GM12864 (cell line): ENCODE measurements around the gene SLFN12L.
"Not testable (repeated sequence)": the region's sequence is repeated elsewhere in the genome, so short reads cannot be mapped to it uniquely, and the experiment has no call there.

Source experiments
- DNase-seq: peaks from one replicate; pipeline ENCODE4 v3.0.0-alpha.2; 2011; ENCODE audit warnings: low read depth
- H3K4me3 ChIP-seq: 2 replicates; pipeline ENCODE4 v1.5.1; 2011; ENCODE audit warnings: mild to moderate bottlenecking, low read depth, low read length, control low read depth
- TF ChIP-seq, protein P1 (sequence below): IDR thresholded peaks from 2 replicates; pipeline ENCODE4 v1.5.1; 2011; ENCODE audit warnings: low read depth, mild to moderate bottlenecking, moderate library complexity, low read length, control low read depth, inconsistent platforms; ENCODE audit errors: missing control alignments

Gene SLFN12L

DNA sequence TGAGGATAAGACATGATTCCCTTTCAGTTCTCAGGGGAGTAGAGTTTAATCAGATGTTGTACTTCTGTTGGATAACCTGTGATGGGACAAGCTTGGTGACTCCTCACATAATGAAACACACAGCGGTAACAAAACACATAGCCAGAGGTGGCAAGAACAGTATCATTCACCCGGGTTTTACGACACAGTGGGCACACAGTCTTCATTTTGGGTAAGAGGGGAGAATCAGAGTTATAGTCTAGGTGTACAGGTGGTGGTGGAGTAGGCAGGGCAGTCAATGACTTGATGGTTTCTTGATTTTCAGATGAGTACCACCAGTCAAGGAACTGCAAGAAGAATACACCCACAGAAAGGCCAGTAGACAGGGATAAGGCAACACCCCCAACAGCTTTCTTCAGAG lies 38.3 kb upstream of the SLFN12L start:
- DNase-seq: no peak
- TF ChIP-seq, protein P1, sequence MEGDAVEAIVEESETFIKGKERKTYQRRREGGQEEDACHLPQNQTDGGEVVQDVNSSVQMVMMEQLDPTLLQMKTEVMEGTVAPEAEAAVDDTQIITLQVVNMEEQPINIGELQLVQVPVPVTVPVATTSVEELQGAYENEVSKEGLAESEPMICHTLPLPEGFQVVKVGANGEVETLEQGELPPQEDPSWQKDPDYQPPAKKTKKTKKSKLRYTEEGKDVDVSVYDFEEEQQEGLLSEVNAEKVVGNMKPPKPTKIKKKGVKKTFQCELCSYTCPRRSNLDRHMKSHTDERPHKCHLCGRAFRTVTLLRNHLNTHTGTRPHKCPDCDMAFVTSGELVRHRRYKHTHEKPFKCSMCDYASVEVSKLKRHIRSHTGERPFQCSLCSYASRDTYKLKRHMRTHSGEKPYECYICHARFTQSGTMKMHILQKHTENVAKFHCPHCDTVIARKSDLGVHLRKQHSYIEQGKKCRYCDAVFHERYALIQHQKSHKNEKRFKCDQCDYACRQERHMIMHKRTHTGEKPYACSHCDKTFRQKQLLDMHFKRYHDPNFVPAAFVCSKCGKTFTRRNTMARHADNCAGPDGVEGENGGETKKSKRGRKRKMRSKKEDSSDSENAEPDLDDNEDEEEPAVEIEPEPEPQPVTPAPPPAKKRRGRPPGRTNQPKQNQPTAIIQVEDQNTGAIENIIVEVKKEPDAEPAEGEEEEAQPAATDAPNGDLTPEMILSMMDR: no peak
- H3K4me3 ChIP-seq: no peak overlapping the region

DNA sequence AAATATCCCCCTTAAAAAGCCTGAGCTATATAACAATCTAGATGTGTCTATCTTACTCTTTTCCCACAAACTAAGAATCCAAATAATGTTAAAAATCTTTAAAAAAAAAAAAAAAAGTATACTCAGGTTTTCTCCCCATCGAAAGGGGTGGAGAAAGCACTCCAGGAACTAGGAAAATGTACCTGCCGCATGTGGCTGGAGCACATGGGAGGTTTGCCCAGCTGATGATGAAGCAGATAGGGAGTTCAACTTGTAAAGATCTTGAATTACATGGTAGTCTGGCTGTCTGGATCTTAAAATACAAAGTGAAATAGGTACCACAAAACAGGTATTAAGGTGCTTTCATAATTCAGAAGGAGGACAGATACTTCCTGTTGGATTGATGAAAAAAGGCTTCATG lies 31.9 kb upstream of the SLFN12L start:
- TF ChIP-seq, protein P1: no peak
- peak overlapping the region; percentile 92; the same call in 1 of the 2 replicates for H3K4me3 ChIP-seq
- no peak for DNase-seq

DNA sequence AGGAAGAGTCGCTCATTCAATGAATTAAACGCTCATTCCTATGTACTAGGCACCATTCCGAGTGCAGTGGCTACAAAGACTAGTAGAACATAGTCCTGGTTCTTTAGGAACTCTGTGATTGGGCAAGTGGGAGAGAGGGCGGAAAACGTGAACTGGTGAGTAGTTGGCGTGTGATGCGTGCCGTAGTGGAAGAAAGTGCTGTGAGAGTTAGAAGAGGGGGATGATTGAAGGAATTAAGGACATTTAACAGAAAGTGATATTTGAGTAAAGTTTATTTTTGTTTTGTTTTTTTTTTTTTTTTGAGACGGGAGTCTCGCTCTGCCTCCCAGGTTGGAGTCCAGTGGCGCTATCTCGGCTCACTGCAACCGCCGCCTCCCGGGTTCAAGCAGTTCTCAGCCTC lies 31.1 kb upstream of the SLFN12L start:
- H3K4me3 ChIP-seq: peak overlapping the region; percentile 92
- no peak for DNase-seq
- TF ChIP-seq, protein P1: no peak

DNA sequence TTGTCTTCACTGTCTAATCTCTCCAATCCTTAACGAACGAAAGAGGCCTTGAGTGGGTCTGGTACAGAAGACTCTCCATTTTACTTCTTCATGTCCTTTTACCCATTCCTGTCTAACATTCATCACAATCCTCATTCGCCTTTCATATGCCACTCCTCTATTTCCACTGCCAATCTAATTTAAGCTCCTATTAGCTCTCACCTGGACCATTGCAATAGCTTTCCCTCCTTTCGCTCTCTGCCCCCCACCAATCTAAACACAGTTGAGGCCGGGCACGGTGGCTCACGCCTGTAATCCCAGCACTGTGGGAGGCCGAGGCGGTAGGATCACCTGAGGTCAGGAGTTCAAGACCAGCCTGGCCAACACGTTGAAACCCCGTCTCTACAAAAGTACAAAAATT lies 29.5 kb upstream of the SLFN12L start:
- TF ChIP-seq, protein P1: no peak
- peak overlapping the region; percentile 92; the same call in 1 of the 2 replicates for H3K4me3 ChIP-seq
- no peak for DNase-seq

DNA sequence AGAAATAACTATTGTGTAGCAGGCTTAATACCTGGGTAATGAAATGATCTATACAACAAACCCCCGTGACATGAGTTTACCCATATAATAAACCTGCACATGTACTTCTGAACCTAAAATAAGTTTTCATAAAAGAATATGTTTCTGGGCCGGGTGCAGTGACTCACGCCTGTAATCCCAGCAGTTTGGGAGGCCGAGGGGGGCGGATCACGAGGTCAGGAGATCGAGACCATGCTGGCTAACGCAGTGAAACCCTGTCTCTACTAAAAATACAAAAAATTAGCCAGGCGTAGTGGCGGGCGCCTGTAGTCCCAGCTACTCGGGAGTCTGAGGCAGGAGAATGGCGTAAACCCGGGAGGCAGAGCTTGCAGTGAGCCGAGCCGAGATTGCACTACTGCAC lies 25.7 kb upstream of the SLFN12L start:
- H3K4me3 ChIP-seq, DNase-seq: not testable (repeated sequence)

DNA sequence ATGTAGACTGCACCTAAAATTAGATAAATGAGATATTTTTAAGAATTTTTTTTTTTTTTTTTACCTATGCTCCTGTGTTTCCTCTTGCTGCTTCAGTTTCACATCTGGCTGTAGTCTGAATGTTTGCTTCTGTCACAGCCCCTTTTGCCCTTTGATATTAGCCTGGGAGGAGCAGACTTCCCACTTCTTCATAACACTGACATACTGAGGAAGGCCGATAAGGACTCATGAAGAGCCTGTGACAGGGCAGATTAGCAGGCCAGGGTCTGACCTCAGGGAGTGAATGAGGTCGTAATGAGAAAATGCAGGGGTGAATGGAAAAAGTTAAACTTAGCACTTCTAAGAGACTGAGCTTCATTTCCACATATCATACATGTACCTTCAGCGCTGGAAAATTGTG lies 23.2 kb upstream of the SLFN12L start, which contains the start of gene SLFN14:
TSS of gene SLFN14 (minus strand) at position 117 of the 400 bp plus-strand sequence. CDS start 2,757 bp downstream, outside the sequence.
- TF ChIP-seq, protein P1: no peak
- no peak for DNase-seq
- H3K4me3 ChIP-seq: no peak within 1 kb of the TSS

DNA sequence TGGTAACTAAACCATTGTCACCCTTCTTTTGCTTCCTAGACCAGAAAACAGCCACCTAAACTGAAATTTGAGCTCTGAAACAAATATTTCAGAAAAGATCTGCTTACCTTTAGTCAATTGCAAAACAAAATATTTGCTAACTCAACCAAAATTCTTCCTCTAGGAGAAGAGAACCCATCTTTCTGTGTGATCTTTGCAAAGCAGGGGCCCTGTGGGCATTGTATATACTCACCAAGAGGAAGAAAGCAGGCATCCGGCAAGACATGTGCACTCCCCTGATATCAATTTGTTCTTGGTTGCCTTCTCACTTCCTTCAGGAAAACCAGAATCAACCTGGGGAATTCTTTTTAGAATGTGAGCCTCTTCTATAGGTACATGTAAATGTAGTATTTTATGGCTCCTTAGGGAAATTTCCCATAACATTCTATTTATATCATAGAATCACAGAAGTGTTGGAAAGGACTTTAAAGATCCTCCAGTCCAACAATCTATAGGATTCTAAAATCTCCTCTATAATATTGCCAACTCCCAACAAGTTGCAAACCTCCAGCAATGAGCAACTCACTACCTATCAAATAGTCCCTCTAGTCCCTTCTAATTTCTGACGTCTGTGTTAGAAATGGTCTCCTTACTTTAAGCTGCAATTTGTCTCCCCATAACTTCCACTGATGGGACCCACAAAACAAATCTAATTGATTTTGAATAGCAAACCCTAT lies 22.2 kb upstream of the SLFN12L start:
- TF ChIP-seq, protein P1: no peak
- H3K4me3 ChIP-seq: no peak overlapping the region
- DNase-seq: no peak
